Skeletal muscle cell (primary cell): ENCODE measurements around the gene NSL1.
"Not testable (repeated sequence)": the region's sequence is repeated elsewhere in the genome, so short reads cannot be mapped to it uniquely, and the experiment has no call there.

Experiments used
- DNase-seq: peaks from one replicate; pipeline ENCODE4 v3.0.0-alpha.2; 2010; ENCODE audit warnings: low read depth
- H3K4me3 ChIP-seq: 2 replicates; pipeline ENCODE4 v1.5.1; 2011; ENCODE audit warnings: low read depth, mild to moderate bottlenecking, control low read depth, low read length, moderate library complexity

NSL1 gene

DNA sequence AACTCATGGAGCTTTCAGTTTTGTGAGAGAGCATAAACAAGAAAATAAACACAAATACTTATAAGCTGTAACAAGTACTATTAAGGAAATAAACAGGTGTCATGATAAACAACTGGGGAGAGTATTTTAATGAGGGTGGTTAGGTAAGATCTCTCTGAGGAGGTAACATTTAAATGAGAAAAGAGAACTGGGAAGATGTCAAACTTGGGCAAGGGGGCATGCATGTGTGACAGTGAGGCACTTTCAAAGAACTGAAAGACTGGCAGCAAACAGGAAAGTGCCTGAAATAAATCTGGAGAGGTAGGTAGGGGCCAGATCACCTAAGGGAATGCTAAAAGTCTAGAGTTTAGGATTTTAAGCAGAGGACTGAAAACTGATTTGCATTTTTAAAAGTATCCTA is 37.8 kb downstream of the NSL1 start:
- no peak for DNase-seq
- no peak overlapping the region for H3K4me3 ChIP-seq

DNA sequence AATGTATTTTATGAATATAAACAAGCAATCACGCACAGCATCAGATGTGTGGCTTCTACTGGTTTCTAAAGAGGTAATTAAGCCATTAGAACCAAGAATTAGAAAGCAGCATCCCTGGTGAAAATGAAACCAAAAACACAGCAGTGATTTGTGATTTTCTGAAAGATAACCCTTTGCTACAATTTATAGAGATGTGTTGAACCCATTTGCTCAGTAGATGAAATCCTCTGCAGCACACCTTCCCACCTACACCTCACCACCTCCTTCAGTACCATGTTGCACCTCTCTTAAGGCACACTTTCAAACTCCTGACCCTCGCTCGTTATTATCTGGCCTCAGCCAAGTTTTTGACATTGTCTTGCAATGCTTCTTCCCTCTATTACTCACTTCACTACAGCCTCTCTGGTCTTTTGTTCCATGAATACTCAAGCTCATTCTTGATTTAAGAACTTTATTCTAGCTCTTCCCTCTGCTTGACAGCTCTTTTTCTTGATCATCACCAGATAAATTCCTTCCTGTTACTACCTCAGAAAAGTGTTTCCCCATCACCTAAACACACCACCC is 38.6 kb downstream of the NSL1 start:
- no peak for DNase-seq
- H3K4me3 ChIP-seq: no peak overlapping the region

DNA sequence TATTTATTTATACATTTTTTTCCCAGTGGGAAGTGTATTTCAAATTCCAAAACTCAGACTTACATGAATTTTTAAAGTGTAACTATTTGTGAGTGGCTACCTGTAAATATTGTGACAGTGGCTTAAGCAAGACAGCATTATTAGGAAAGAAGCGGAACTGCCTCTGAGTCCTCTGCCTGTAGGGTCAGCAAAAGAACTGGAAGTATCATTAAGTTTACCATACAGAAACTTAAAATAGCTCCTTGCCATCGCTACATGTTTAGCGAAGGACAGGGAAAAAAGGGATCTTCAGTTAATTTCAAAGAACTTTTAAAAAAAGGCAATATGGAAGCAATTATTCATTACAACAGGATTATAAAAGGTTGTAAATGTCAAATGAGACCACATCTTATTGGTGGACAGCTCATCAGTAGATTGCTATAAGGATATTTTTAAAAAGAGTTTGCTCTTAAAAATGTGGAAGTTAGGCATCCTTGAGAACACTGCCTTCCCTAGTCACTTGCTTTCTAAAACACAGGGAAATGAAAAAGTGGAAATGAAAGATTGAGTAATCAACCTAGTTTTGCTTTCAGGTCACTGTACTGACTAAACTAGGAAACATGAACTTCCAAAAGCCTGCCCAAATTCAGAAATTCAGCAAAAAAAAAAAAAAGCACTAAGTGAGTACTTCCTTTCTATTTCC is 39.2 kb downstream of the NSL1 start:
- peak; percentile 7 for DNase-seq
- H3K4me3 ChIP-seq: no peak overlapping the region

DNA sequence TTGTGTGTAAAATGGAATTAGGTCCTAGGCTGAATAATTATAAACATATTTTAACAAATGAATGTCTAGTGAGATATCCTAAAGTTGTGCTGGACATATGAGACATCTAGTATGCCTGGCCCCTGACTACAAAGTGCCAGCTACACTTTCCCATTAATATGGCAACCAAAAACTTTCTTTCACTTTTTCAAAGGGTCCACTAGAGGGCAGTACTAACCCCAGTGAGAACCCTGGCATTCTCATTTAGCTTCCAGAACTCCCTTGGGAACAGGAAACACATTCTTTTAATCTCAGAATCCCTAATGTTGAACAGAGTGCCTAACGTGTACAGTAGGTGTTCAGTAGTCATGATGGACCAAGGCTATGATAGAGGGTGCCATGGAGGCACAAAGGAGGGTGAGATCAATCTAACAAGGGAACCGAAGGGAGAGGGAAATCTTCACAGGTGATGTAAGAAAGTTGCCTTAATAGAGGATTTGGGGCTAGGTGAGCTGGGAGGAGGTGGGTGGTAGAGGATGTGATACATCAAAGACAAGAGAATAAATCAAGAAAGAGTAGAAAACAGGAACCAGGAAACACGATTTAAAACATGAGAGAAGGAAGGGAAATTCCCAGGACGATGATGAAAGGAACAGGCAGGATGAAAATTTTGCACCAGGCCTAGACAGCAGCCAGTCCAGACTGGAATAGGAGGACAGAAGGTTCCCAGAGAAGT is 41.6 kb downstream of the NSL1 start:
- H3K4me3 ChIP-seq: no peak overlapping the region
- peak; percentile 29 for DNase-seq

DNA sequence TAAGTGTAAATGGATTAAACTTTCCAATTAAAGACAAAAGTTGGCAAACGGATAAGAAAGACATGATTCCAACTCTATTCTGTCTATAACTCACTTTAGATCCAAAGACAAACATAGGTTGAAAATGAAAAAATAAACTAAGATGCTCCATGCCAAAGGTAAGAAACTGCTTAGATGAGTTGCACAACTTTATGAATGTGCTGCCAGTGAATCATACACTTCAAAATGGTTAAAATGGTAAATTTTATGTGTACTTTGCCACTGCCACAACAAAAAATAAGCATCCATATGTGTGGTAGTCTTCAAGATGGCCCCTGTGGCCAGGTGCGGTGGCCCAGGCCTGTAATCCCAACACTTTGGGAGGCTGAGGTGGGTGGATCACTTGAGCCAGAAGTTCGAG is 45.0 kb downstream of the NSL1 start:
- no peak for DNase-seq
- H3K4me3 ChIP-seq: no peak overlapping the region

DNA sequence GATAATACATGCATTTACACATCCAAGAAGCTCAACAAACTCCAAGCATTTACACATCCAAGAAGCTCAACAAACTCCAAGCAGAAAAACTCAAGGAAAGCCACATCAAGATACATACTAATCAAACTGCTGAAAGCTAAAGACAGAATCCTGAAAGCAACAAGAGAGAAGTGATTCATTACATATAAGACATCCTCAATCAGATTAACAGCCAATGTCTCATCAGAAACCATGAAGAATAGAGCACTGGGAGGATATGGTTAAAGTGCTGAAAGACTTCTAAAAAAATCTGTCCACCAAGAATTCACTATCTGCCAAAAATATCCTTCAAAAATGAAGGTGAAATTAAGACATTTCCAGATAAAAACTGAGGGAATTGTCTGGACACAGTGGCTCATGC is 46.3 kb downstream of the NSL1 start:
- no peak overlapping the region for H3K4me3 ChIP-seq
- DNase-seq: no peak

DNA sequence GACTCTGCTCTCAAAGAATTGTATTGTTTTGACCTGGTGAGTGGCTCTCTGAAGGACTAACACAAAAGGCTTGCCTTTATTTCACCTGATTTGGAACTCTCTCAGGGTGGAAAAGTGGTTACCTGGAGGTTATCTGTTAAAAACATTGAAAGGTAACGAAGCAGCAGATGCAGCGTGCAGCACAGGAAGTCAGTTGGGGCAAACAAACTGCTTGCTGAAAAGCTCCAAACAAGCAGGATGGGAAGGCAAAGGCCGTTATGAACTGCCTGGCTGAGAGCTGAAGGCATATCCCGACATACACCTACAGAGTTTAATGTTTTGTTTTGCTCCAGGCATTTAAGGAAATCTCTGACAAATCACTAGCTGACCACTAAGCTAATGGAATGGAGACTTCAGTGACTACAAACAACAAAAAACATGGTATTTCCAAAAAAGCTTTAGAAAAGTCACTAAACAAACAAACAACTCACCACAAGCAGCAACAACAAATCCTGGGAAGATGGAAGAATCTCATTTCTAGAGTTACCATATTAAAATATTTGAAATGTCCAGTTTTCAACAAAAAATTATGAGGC is 47.6 kb downstream of the NSL1 start:
- H3K4me3 ChIP-seq: no peak overlapping the region

DNA sequence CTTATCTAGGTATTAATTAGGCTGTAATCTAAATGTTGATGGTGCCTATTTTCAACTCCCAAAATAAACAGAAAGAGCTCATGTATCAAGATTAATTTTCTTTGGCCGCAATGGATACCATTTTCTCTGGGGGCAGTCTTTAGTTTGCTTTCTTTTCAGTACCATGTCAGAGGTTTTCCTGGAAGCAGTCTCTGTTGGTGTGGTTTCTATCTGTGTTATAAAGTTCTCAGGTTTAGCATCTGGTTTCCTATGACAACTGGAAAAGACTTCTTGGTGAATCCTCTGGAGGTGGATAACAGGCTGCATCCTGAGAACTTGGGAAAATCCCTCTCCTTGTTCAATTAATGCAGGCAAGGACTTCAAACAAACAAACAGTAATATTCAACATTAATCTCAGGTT is 53.2 kb downstream of the NSL1 start:
- DNase-seq: no peak
- H3K4me3 ChIP-seq: no peak overlapping the region

More for the DNA sequence above, 47.6 kb downstream of the NSL1 start:
- DNase-seq: no peak

DNA sequence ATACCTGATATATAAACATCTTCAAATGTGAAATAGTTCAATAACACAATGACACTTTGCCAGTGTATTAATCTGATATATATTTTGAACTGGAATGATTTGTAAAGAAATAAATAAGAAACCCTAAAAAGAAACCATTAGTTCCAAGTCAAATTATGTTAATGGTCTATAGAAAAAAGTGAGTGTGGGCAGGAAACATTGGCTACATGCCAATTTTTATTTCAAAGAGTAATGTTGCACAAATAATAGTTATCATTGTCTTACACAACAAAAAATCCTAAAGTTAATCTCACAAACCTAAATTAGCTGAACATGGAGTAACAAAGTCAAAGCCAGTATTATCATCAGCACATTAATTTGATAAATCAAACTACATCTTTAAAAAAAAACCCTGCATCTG is 54.0 kb downstream of the NSL1 start:
- no peak overlapping the region for H3K4me3 ChIP-seq
- no peak for DNase-seq

DNA sequence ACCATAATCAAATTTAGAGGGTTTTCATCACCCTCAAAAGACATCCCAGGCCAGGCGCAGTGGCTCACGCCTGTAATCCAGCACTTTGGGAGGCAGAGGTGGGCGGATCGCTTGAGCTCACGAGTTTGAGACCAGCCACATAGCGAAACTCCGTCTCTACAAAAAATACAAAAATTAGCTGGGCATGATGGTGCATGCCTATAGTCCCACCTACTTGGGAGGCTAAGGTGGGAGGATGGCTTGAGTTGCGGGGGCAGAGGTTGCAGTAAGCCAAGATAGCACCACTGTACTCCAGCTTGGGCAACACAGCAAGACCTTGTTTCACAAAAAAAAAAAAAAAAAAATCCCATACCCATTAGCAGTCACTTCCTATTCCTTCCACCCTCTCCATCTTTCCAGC is 58.5 kb downstream of the NSL1 start:
- H3K4me3 ChIP-seq: no peak overlapping the region
- no peak for DNase-seq

DNA sequence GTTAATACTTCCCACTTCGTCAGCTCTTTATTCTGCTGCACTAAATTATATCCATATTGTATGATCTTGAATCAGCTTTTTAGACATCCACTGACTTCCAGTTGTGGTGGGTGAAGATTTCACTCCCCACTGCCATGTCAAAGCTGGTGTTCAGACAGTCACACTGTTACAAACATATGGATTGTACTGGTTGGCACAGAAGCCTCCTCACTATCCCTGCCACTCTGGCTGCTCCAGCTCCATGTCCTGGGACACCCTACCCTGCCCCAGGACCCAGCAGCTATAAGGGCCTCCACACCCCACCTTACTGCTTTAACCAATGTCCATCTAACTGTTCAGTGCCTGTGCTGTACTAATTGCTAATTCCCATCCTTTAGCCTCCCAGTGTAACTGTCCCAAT is 59.9 kb downstream of the NSL1 start:
- no peak overlapping the region for H3K4me3 ChIP-seq
- no peak for DNase-seq

DNA sequence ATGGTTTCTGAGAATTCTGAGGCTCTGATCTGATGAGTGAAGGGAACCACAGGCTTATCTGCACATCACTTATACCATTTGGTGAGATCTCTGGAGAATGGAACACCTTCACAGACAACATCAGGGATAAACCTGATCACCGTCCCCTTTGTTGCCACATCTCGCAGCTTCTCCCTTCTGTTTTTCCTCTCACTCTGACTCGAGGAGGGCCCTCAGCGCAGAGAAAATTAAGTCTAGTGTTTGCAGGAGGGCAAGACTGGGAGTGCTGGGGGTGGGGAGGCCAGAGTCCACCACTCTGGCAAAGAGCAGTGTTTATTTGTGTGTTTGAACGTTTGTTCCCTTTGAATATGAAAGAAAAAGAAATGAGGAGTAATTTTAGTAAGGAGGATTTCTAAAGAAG is 63.0 kb downstream of the NSL1 start:
- DNase-seq: no peak
- H3K4me3 ChIP-seq: no peak overlapping the region

DNA sequence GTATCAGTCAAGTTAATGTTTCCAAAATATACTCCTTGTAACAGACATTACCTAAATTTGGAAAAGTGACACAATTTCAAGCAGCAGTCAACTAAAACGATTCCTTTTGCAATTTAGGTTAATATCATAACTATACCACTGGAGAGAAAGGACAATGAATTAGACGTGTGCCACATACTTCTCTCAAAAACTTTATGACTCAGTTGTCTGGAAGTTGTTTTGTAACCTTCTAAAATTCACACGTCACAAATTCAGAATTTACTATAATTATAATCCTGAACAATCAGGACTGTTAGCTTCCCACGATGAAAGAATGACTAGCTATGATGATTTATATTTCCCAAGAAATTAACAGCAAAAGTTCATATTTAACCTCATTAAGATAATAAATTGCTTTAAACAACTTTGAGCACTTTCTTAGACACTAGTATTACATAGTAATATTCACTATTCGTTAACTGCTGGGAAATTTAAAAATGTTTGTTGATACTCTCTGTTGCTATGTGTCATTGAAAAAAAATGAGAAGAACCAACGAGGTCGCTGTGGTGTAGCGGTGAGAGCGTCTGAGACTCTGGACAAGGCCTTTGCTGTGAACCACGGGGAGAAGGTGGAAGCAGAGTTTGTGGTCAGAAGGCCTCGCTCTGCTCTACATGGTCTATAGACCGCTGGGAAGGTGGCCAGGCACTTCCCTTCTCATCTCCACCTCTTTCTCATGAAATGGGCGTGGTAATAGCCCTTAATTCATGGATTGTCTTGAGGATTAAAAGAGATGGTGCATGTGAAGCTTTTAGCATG is 64.0 kb downstream of the NSL1 start:
- no peak overlapping the region for H3K4me3 ChIP-seq
- DNase-seq: peak; percentile 10

DNA sequence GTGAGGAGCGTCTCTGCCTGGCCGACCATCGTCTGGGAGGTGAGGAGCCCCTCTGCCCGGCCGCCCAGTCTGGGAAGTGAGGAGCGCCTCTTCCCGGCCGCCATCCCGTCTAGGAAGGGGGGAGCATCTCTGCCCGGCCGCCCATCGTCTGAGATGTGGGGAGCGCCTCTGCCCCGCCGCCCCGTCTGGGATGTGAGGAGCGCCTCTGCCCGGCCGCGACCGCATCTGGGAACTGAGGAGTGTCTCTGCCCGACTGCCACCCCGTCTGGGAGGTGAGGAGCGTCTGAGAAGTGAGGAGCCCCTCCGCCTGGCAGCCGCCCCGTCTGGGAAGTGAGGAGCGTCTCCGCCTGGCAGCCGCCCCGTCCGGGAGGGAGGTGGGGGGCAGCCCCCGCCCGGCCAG is 66.9 kb downstream of the NSL1 start:
- DNase-seq, H3K4me3 ChIP-seq: not testable (repeated sequence)

DNA sequence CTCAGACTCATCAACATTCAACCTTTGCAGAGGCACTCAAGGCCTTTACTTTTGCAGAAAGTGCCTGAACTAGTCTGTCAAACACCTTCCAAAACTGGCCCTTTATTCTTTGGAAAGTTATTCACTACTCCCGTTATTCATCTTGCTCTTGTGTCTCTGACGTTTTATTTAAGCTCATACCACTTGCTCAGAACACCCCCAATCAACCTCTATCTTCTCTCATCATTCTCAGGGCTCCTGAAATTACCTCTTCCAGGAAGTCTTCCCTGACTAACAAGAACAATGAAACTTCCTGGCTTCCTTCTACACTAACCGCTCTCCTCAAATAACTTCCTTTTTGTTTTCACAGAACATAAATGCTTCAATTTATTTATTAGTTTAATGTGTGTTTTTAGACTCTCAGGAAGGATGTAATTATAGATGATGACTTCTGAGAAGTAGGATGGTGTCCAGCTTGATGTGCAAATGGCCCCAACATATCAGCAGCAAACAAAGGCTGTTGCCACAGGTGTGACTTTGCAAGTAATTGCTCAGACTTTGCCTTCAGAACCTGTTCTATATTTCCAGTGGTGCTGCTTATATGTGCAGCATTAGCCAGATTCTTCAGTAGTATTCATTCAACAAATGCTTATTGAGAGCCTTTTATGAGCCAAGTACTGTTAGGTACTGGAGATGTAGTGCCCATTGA is 69.2 kb downstream of the NSL1 start:
- H3K4me3 ChIP-seq: no peak overlapping the region
- no peak for DNase-seq

DNA sequence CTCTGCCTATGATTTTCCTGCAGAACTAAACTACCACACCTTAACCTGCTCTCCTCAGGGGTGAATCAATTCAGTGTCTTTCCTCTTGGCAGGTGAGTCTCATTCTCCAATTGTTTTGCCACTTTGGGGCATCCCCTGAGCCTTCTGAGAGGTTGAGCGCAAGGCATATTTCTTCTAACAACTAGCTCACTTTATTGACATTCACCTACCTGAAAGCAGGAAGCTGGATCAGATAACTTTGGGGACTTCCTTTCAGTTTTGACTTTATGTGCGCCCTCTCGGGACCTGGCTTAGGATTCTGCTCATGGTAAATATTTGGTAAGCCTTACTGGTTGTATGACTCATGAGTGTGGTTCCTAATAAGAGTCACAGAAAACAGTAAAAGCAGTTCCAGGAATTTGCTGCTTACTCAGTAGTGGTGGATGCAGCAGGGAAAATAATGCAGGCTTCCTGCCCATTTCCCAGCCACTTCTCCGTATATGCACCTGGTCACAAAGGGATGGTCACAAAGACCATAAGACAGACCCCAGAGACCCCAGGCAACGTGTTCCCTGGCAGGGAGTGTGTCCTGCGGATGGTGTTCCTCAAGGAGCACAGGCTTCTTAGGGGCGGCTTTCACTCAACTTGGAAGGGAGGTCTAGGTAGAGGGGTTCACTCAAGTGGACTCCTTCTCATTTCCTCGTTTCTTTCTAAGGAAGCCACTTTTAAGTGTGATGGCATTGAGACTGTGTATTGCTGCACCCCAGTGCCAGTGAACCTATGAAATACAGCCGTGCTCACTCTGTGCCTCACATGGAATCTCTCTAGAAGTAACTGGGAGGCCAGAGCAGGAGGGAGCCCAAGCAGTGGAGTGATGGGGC is 70.0 kb downstream of the NSL1 start:
- DNase-seq: peak; percentile 36
- H3K4me3 ChIP-seq: no peak overlapping the region

DNA sequence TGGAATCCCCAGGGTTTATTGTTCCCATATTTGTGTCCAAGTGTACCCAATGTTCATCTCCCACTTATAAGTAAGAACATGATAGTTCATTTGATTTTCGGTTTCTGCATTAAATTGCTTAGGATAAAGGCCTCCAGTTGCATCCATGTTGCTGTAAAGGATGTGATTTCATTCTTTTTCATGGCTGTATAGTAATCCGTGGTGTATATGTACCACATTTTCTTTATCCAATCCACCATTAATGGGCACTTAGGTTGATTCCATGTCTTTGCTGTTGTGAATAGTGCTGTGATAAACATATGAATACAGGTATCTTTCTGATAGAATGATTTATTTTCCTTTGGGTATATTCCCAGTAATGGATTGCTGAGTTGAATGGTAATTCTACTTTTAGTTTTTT is 71.9 kb downstream of the NSL1 start:
- H3K4me3 ChIP-seq: no peak overlapping the region
- no peak for DNase-seq

DNA sequence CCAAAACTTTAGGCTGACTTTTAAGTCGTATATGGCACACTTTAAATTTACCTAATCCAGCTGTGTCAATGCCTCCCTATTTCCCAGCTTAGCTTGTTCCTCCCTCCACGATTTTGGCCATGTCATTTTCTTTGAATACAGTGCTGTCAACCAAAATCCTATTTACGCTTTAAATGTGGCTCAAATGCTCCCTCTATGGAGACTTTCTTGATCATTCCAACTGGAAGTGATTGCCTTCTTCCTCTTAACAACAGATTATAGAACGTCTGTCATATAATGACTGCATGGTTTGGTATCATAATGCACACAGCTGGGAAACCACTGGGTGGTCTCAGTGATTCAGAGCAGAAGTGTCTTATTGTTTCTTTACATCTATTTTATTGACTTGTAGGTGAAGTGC is 73.1 kb downstream of the NSL1 start:
- no peak overlapping the region for H3K4me3 ChIP-seq
- DNase-seq: no peak

DNA sequence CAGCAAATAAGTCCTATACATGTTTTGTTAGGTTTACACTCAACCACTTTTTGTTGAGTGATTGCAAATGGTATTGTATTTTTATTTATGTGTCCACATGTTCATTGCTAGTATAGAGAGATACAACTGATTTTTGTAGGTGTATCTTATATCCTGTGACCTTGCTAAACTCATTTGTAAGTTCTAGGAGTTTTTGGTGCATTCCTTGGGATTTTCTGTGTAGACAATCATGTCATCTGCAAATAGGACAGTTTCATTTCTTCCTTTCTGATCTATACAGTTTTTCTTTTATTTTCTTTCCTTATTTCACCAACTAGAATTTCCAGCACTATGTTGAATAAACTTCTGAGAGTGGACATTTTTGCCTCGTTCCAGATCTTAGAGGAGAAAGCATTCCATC is 75.4 kb downstream of the NSL1 start:
- DNase-seq: no peak
- H3K4me3 ChIP-seq: no peak overlapping the region
